Activated T-cell treated with anti-CD3 and anti-CD28 coated beads for 24 hours (primary cell): ENCODE results near the gene MED17.

Source experiments
- DNase-seq: peaks from one replicate; pipeline ENCODE4 v3.0.0-alpha.2; 2020; ENCODE audit warnings: low read depth

The MED17 gene

DNA sequence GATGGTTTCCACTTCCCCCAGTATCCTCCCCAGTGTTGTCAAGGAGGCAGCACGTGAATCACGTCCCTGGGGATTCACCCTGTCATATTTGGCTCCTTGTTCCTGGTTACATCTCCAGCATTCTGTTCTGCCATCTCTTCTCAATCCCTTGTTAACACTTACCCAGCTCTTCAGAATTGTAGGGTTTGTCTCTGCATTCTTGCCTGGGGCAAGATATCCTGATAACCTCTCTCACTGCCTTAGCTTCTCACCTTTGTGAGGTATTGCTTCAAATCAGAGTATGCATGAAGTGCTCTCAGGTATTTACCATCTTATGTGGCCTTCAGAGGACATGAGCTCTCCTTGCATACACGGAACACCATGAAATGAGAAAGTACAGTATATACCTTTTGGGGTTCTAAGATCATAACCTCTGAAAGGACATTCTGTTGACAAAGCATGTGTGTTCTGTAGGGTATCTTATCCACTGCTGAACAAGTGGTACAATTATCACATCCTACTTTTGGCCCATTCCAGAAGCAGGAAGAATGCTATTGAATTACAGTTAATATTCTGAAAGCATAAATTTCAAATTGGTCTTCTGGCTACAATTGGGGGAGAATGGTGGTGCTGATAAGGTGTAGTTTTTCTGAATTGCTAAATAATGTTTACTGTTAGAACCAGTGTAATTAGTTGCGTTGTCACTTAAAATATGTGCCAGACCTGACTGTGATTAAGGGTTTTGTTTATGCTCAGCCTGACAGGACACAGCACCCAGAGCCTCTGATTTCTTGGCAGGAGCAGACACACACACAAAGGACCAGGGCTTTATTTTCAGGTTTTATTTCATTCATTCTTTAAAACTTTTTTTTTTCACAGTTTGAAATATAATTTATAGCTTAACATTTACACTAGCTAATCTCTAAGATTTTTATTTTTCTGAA, 33.6 kb downstream of the MED17 start:
- no peak for DNase-seq

GRCh38 chr11:93819966-93820695, 36.0 kb downstream of the MED17 start:
- no peak for DNase-seq

- DNase-seq = no peak
Measured at GRCh38 chr11:93820847-93821246, 36.8 kb downstream of the MED17 start.

DNA sequence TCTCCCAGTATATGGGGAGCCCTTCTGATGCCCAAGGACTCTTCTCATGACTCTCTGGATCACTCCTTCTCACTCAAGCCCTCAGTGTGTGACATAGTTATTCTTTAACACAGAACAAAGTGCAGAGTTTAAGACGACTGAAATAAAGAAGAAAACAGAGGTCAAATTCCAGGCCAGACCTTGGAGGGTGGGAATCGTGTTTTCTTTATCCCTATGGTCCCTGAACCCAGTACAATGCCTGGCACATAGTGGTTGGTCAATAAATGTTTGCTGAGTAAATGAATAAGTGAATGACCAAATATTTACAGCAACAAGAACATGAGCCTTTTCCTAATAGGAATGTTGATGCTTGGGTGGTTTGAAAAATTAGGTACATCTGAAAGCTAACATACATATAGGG, 37.5 kb downstream of the MED17 start:
- DNase-seq = no peak

DNA sequence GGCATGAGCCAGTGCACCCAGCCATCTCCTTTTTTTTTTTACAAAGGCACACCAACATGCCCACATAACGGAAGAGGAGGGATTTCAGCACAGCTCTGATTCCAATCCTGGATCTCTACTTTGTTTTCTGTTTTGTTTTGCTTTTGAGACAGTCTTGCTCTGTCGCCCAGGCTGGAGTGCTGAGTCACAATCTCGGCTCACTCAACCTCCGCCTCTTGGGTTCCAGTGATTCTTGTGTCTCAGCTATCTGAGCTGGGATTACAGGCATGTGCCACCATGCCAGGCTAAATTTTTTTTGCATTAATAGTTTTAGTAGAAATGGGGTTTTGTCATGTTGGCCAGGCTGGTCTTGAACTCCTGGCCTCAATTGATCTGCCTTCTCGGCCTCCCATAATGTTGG, 38.3 kb downstream of the MED17 start:
- DNase-seq = no peak

- no peak for DNase-seq
Measured at GRCh38 chr11:93823210-93823609, 39.1 kb downstream of the MED17 start.

- DNase-seq = no peak
Measured at GRCh38 chr11:93827363-93827762, 43.3 kb downstream of the MED17 start.

GRCh38 chr11:93829598-93829997, 45.5 kb downstream of the MED17 start:
- no peak for DNase-seq

- DNase-seq = no peak
Measured at GRCh38 chr11:93831343-93832127, 47.5 kb downstream of the MED17 start.

DNA sequence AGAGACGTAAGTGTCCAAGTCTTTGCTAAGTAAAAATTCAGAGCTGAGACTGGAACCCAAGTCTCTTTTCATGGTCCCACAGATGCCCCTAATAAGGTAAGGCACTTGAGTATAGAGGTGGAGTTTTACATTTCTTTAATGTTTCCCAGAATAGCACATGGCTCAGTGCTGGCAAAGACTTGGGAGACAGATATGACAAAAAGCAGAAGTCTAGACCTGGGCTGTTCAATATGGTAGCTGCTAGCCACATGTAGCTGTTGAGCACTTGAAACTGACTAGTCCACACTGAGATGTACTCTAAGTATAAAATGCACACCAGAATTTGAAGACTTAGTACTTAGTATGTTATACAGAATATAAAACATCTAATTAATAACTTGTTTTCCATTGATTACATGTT, 48.7 kb downstream of the MED17 start:
- no peak for DNase-seq

DNA sequence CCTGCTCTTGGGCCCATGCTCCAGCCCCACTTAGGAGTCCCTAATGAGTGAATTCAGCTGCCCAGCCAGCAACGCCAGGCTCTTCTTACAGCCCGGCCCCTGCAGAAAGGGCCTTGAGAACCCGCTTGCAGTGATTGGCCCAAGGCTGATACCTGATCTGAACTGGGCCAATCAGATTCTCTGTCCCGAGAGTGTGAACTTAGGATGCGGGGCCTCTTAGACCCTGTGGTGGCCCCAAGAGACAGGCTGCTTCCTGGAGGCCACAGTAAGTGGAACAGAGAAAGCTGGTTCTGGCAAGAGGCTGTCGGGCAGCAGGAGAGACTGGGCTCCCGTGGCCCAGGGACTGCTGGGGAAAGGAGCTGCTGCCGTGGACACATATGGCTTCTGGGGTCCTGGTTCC, 54.9 kb downstream of the MED17 start:
- DNase-seq = no peak

DNA sequence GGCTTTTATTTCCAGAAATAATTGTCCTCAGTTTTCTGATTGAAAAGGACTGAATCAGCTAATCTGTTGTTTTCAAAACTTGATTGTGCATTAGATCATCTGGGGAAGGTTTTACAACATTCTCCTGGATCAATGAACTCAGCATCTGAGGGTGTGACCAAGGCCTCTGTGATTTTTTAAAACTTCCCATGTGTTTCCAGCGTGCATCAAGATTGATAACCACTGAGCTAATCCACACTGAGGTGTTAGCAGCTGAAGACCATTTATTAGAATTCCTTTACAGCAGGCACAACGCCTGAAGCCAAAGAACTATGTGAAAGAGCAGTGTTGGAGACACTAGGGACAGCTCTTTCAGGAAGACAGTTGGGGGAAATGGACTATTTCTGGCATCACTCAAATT, 56.1 kb downstream of the MED17 start:
- no peak for DNase-seq

DNA sequence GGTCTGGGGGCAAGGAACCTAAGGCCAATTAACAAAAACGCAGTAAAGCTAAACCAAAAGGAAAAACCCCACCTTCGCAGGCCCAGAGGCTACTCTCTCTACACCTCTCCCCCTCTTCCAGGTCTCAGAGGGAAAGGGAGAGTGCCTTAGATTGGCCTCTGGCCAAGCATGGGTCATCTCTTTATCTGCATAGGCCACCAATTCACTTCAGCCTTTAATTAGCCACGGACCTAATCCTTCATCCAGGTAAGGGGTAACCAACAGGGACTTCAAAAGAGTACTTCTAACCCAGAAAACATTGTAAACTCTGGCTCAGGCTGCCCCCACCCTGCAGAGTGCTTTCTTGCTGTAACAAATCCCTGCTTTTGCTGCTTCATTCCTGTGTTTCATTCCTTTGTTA, 56.9 kb downstream of the MED17 start:
- no peak for DNase-seq

DNA sequence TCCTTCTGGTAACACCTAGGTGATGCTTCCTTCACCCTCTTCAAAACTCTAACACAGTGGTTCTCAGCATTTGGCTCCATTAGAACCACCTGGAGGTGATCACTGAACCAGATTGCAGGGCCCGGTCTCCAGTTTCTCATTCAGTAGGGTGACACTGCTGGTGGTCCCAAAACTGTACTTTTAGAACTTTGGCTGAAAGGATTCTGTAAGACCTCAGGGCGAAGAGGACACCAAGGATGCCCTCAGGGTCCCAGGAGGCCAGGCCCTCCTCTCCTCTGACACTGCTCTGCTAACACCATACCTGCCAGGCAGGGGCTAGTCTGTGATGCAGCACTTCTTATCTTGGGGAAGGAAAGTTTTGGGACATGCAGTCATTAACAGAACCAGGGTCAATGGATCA, 57.4 kb downstream of the MED17 start:
- DNase-seq = no peak

- no peak for DNase-seq
Measured at GRCh38 chr11:93842034-93842433, 58.0 kb downstream of the MED17 start.

DNA sequence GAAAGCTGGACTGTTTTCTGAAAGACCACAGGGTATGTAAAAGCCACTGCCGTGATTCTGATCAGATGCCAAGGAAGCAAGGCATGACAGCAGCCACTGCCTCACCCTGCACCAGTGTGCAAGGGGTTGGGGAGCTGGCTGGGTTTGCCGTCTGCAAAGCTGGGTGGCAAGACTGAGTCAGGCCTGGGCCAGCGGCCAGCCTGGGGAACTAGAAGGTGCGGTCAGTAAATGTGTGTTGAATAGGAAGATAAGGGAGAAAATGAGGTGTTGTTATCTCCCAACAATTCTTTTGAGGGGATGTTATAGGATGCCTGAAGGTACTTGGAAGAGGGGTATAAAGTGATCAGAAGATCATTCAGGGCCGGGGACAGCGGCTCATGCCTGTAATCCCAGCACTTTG, 58.4 kb downstream of the MED17 start:
- no peak for DNase-seq

- no peak for DNase-seq
Measured at GRCh38 chr11:93843906-93844305, 59.8 kb downstream of the MED17 start.

GRCh38 chr11:93844568-93844967, 60.5 kb downstream of the MED17 start:
- no peak for DNase-seq

- DNase-seq = no peak
Measured at GRCh38 chr11:93845181-93846092, 61.4 kb downstream of the MED17 start.

GRCh38 chr11:93846411-93846810, 62.3 kb downstream of the MED17 start:
- no peak for DNase-seq

DNA sequence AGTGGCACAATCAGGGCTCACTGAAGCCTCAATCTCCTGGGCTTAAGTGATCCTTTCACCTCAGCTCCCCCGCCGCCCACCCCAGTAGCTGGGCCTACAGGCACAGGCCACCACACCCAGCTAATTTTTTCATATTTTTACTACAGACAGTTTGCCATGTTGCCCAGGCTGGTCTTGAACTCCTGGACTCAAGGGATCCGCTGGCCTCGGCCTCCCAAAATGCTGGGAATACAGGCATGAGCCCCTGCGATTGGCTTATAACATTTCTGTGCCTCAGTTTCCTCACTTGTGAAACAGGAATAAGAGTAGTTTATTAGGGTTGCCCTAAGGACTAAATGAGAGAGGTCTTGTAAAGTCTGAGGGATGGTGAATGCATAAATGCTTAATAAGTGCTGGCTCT, 65.1 kb downstream of the MED17 start:
- no peak for DNase-seq
